Astrocyte of the hippocampus (primary cell): ENCODE measurements around the gene RCAN1.
A peak's percentile ranks its signal among the peaks of the same experiment; 100 is the strongest.
"Not testable (repeated sequence)": the region's sequence is repeated elsewhere in the genome, so short reads cannot be mapped to it uniquely, and the experiment has no call there.

ENCODE experiments used
- DNase-seq: peaks from one replicate; pipeline ENCODE4 v3.0.0; 2011; ENCODE audit warnings: low read depth, low spot score

Gene RCAN1

GRCh38 chr21:34621434-34622350 lies 6.8 kb upstream of the RCAN1 start:
- DNase-seq = no peak

- no peak for DNase-seq
Observed at GRCh38 chr21:34619841-34620665, 5.1 kb upstream of the RCAN1 start.

- DNase-seq = no peak
Observed at GRCh38 chr21:34618941-34619340, 4.0 kb upstream of the RCAN1 start.

- DNase-seq = no peak
Observed at GRCh38 chr21:34617753-34618339, 2.9 kb upstream of the RCAN1 start.

GRCh38 chr21:34615487-34615814 lies 538 bp upstream of the RCAN1 start:
- DNase-seq = no peak

- peak; percentile 34 for DNase-seq
Observed at GRCh38 chr21:34613679-34614627, 960 bp downstream of the RCAN1 start.

- no peak for DNase-seq
Observed at GRCh38 chr21:34612557-34612956, 2.4 kb downstream of the RCAN1 start.

GRCh38 chr21:34612056-34612455 lies 2.9 kb downstream of the RCAN1 start:
- DNase-seq = no peak

- no peak for DNase-seq
Observed at GRCh38 chr21:34611528-34611927, 3.4 kb downstream of the RCAN1 start.

GRCh38 chr21:34609933-34610549 lies 4.9 kb downstream of the RCAN1 start:
- DNase-seq = no peak

- DNase-seq = no peak
Observed at GRCh38 chr21:34609244-34609932, 5.5 kb downstream of the RCAN1 start.

GRCh38 chr21:34607376-34607775 lies 7.5 kb downstream of the RCAN1 start:
- not testable (repeated sequence) for DNase-seq

- DNase-seq = no peak
Observed at GRCh38 chr21:34606621-34607020, 8.3 kb downstream of the RCAN1 start.

- DNase-seq = no peak
Observed at GRCh38 chr21:34606051-34606450, 8.9 kb downstream of the RCAN1 start.

- DNase-seq = not testable (repeated sequence)
Observed at GRCh38 chr21:34604956-34605355, 10.0 kb downstream of the RCAN1 start.

GRCh38 chr21:34604556-34604955 lies 10.4 kb downstream of the RCAN1 start:
- no peak for DNase-seq

- DNase-seq = no peak
Observed at GRCh38 chr21:34603710-34604057, 11.2 kb downstream of the RCAN1 start.

GRCh38 chr21:34603002-34603709 lies 11.8 kb downstream of the RCAN1 start:
- DNase-seq = peak; percentile 90

- no peak for DNase-seq
Observed at GRCh38 chr21:34602061-34602460, 12.9 kb downstream of the RCAN1 start.
